Esophagus mucosa (tissue), 1 donor: Measurements from ENCODE around the gene FGF10. TPM values are rescaled to one million over a fixed set of nuclear protein-coding genes. Genes with fewer than 3 reads are reported as not detected.

Experiments
- ATAC-seq: fragments of 200-7000 bp; cut with Tn5 transposase; one replicate; pipeline ENCODE4 v1.9.1; 2020
- total RNA-seq: library from RNA; stranded (reverse); gene quantifications from one replicate; pipeline ENCODE4 v1.2.4, GENCODE V29; 2023
- donor health status: DM: yes; HTN: yes; CAD: no.

Gene FGF10
- total RNA-seq = 0.20 TPM

- ATAC-seq = no peak
These were observed at the start of gene FGF10 for GRCh38 chr5:44389090-44389822. Gene FGF10 (minus strand): TSS chr5:44389420. CDS start chr5:44388682, 738 bp downstream.

DNA sequence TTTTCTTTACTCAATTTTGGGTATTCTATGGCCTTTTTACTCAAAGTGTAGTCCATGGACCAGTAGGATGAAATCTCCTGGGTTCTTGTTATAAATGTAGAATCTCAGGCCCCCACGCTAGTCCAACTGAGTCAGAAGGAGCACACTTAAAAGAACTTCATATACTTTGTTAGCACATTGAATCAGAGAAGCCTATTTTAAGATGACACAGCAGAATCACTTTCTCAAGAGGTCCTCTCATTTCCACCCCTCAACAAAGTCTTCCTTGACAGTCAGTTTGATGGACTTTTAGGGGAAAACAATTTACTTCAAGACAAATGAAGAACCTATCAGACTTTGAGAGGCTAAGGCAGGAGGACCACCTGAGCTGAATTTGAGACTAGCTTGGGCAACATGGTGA lies 37.7 kb upstream of the FGF10 start:
- ATAC-seq = no peak

- no peak for ATAC-seq
These were observed 23.1 kb upstream of the FGF10 start for GRCh38 chr5:44412286-44412685.

- no peak for ATAC-seq
These were observed 12.9 kb upstream of the FGF10 start for GRCh38 chr5:44402084-44402483.

- ATAC-seq = no peak
These were observed 12.4 kb upstream of the FGF10 start for GRCh38 chr5:44401611-44402010.

- ATAC-seq = no peak
These were observed 9.2 kb upstream of the FGF10 start for GRCh38 chr5:44398382-44398781.

GRCh38 chr5:44396312-44396711 lies 7.1 kb upstream of the FGF10 start:
- ATAC-seq = no peak

DNA sequence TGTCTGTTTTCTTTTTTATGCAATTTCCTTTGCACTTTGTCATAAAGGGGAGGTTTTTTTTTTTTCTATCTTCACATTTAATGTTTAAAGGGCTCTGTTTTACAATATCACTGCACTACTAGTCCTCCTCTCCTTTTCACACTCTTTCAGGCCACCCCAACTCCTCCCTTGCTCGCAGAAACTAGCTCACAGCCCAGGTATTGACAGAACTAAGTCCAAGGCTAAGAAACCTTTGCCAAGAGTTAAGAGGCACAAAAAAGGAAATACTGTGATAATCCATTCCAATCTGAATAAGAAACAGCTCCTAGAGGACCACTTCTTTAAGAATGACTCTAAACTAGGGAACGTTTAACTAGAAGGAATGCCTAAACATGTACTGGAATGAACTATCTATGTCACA lies 1.1 kb upstream of the FGF10 start:
- ATAC-seq = no peak

DNA sequence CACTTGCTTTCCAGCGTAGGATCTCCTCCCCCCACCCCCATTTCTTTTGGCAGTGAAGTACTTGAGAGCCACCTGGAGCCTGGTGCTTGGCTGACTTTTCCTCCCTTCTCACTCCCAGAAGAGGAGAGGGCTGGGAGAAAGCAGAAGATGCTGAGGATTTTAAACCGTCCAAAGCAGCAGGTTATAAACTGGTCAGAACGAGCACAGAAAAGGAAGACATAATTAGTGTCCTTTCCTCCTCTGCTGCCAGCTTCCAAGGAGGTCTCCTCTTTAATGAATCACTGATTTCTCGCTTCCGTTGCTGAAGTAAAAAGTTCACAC lies 563 bp upstream of the FGF10 start:
- ATAC-seq = no peak

DNA sequence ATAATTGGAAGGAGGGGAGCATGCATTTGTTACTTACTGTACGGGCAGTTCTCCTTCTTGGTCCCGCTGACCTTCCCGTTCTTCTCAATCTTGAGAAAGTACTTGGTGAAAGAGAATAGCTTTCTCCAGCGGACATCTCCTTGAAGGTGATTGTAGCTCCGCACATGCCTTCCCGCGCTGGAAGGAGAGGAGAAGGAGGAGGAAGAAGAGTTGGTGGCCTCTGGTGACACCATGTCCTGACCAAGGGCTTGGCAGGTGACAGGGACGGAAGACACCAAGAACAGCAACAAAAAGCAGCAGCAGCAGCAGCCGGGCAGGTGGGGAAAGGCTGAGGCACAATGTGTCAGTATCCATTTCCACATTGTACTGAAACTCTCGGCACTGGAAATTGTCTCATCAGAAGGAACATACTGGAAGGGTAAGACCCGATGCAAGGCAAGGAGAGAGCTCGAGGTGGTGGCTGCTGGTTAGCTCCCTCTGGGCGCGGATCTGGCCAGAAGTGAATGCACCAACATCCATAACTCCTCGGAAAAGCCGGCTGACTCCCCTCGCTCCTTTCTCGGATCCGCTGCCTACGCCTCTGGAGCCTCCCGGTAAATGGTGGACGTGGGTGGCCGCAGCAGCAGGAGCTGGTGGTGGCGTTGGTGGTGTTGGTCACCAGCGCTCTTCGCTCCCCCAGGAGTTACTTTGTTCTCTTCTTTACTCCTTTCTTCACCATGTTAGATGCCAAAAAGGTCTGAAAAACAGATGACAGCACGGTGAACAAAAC lies 715 bp downstream of the FGF10 start:
- ATAC-seq = no peak

DNA sequence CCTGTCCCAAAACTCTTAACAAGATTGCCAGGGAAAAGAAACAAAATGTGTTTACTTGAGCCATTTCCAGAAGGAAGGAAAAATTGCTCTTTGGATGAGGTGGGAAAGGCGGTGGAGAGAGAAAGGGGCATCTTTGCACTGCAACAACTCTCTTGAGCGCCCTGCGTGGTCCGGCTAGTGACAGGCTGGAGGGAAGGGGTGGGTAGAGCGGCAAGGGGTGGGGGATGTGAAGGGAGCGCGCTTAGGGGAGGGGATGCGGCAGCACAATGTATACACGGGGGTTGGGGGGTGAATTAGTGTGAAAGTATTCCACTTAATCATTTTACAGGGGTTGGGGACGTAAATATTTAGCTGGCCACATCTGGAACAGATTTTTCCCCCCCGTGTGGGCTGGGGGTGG lies 1.3 kb downstream of the FGF10 start:
- no peak for ATAC-seq

DNA sequence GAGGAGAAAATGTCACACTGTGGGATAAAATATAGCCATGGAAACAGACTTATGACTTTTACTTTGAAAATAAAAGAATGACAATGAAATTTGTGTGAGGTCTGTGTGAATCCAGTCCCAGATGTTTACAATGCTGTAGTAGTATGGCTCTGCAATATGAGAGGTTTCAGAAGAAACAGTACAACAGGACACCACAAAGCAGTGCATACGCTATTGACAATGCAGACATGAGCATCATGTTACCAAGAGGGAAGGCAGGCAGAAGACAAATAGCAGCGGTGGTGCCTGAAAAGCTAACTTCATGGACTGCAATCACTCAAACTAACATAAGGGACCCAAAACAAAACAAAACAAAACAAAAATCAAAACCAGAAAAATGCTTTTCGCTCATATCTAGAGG lies 1.8 kb downstream of the FGF10 start:
- ATAC-seq = no peak

- ATAC-seq = no peak
These were observed 3.8 kb downstream of the FGF10 start for GRCh38 chr5:44385291-44385900.

GRCh38 chr5:44384816-44385215 lies 4.4 kb downstream of the FGF10 start:
- no peak for ATAC-seq

- ATAC-seq = no peak
These were observed 6.3 kb downstream of the FGF10 start for GRCh38 chr5:44382894-44383293.

GRCh38 chr5:44377057-44377456 lies 12.2 kb downstream of the FGF10 start:
- no peak for ATAC-seq

GRCh38 chr5:44372028-44372427 lies 17.2 kb downstream of the FGF10 start:
- no peak for ATAC-seq

GRCh38 chr5:44367203-44367602 lies 22.0 kb downstream of the FGF10 start:
- no peak for ATAC-seq

- ATAC-seq = no peak
These were observed 23.9 kb downstream of the FGF10 start for GRCh38 chr5:44365345-44365744.

DNA sequence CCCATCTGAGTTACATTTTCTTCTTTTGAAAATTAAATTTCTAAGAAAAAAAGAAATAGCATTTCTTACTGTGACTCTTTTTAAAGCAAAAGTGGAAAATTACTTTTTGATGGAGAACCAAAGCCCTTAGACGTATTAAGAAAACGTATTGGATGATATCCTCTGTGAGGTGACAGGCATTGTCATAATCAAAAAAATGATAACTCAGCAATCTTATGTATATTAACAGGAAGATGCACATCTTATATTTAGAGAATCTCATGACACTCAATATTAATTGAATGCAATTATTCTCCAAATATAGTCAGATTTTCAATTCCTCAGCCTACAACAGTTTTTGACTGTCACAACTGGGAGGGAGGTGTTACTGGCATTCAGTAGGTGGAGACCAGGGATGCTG lies 25.1 kb downstream of the FGF10 start:
- no peak for ATAC-seq

GRCh38 chr5:44361342-44362001 lies 27.7 kb downstream of the FGF10 start:
- no peak for ATAC-seq

DNA sequence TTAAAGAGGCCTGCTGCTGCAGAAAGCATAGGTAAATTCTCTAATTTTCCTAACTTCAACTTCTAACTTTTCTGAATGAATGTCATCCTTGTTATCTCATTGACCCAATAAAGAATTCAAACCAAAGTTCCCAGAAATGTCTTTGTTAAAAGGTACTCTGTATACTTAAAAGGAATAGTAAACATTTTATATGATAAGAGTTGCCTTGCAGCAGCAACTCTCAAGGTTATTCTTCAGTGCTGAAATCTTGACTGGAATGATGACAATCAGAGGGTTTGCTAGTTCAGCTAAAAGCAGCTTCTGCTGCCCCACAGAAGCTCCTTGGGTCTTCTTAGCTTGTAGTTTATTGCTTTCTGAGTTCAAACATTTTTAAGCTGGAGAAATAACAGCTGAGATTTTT lies 28.3 kb downstream of the FGF10 start:
- ATAC-seq = no peak

DNA sequence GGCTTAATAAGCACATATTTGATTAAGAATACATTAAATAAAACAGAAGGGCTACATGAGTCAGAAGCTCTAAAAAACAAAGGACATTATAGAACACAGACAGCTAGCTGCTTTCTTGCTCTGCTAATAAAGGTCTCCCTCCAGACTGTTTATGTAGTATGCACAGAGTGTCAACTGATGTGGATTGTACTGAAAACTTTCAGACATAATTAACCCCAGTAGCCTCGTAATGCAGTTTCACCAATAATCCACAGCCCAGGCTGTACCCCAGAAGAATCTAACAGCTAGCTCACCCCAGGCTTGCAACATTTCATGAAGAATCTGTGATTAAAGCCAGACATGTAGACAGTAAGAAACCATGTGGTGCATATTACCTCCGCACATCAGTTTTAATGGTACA lies 30.8 kb downstream of the FGF10 start:
- no peak for ATAC-seq

DNA sequence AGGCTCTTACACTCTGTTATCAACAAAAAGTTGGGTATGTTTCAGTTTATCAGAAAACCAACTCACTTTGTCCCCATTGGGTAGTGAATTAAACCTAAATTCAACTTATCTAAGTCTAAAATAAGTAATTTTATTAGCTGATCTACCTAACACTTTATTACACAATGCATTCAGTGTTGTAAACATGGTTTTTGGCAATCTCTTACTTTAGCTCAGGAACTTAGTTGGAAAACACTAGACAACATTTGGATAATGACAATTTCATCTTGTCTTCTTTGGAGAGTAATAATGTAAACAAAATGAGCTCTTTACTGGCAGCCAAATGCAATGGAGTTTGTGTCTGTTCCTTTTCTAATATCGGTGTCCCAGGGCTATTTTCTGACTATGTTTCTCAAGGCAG lies 33.0 kb downstream of the FGF10 start:
- no peak for ATAC-seq
